Heart left ventricle (tissue), 16 donors: ENCODE data around the gene RAET1E. TPM values are rescaled to one million over a fixed set of nuclear protein-coding genes. Genes with fewer than 3 reads are reported as not detected.
"Not testable (repeated sequence)": the region's sequence is repeated elsewhere in the genome, so short reads cannot be mapped to it uniquely, and the experiment has no call there.

Experiments
- ATAC-seq, 4 donors: fragments of 200-7000 bp; cut with Tn5 transposase; one replicate each; pipeline ENCODE4 v1.9.1; 2020 to 2022; ENCODE audit warnings: moderate library complexity in 4 of 4, mild to moderate bottlenecking in 3 of 4, moderate number of reproducible peaks in 1 of 4
- DNase-seq, 5 donors: peaks; one replicate each; pipeline ENCODE4 v3.0.0-alpha.2; 2020
- H3K27ac ChIP-seq, 12 donors: fragments of 200-600 bp; sonication (generic) in 4 of 12; one replicate each; pipeline versions ENCODE4 v1.5.0 to v1.8.0; 2016 to 2022; ENCODE audit warnings: mild to moderate bottlenecking in 2 of 12
- H3K27me3 ChIP-seq, 9 donors: fragments of 200-600 bp; sonication (generic) in 2 of 9; one replicate each; pipeline versions ENCODE4 v1.5.1 to v1.8.0; 2016 to 2022; ENCODE audit warnings: mild to moderate bottlenecking in 3 of 9
- H3K36me3 ChIP-seq, 9 donors: fragments of 200-600 bp; sonication (generic) in 2 of 9; one replicate each; pipeline versions ENCODE4 v1.5.0 to v1.8.0; 2018 to 2022; ENCODE audit warnings: mild to moderate bottlenecking in 2 of 9
- H3K4me1 ChIP-seq, 12 donors: fragments of 200-600 bp; sonication (generic) in 4 of 12; one replicate each; pipeline versions ENCODE4 v1.5.0 to v1.8.0; 2016 to 2022; ENCODE audit warnings: mild to moderate bottlenecking in 3 of 12
- H3K4me3 ChIP-seq, 12 donors: fragments of 200-600 bp; sonication (generic) in 4 of 12; one replicate each; pipeline versions ENCODE4 v1.5.0 to v1.8.0; 2017 to 2022; ENCODE audit warnings: mild to moderate bottlenecking in 9 of 12, moderate library complexity in 4 of 12
- H3K9me3 ChIP-seq, 12 donors: fragments of 200-600 bp; sonication (generic) in 4 of 12; one replicate each; pipeline versions ENCODE4 v1.5.0 to v1.8.0; 2016 to 2022; ENCODE audit warnings: mild to moderate bottlenecking in 1 of 12
- POLR2A ChIP-seq, 2 donors: fragments of 450-650 bp; IDR thresholded peaks; one replicate each; pipeline ENCODE4 v1.6.1; 2017; ENCODE audit warnings: antibody characterized with exemption in 2 of 2, mild to moderate bottlenecking in 2 of 2, moderate library complexity in 2 of 2
- WGBS, 4 donors: extraction: QIAGEN DNeasy Blood & Tissue Kit in 2 of 4; methylation state at CpG; one replicate each; pipeline versions ENCODE4 v1.1.5 to v1.1.7; 2013 to 2018; 5-methylcytosine and 5-hydroxymethylcytosine counted together
- intact Hi-C, 10 donors: fragments of 100-400 bp; cut with DNase I; formaldehyde crosslinking; loops; one replicate each; pipeline versions ENCODE4 v1.11.1 to v1.14.2; 2022
- polyA plus RNA-seq, 2 donors: library from polyadenylated mRNA; stranded (reverse); fragments of 200-250 nt; gene quantifications; one replicate each; pipeline ENCODE4 v1.2.3, GENCODE V29; 2013
- total RNA-seq, 9 donors: library from RNA; depleted of rRNA in 2 of 9; stranded (reverse); fragments of >200 nt in 2 of 9; fragmentation: NEBNext Ultra II Directional in 3 of 9; extraction: Animal tissue kit (Norgen Biotek cat#: 25700) in 3 of 9; gene quantifications; one replicate each; pipeline versions ENCODE4 v1.1.0 to v1.2.4, GENCODE V29; 2016 to 2023
- TF ChIP-seq, protein P1 (sequence below), 12 donors: fragments of 200-600 bp; sonication (generic) in 4 of 12; IDR thresholded peaks; one replicate each; pipeline versions ENCODE4 v1.5.0 to v1.8.0; 2018 to 2022; ENCODE audit warnings: antibody characterized with exemption in 12 of 12, mild to moderate bottlenecking in 5 of 12
- donor health status: ischemic (EF 13 %, LVEDD 7.1; RV severe dilation, severe dysfunction).
- donor health status: healthy with polysubstance abuse.
- donor health status: DM: no; HTN: yes; CAD: no.
- donor health status: DM: no; HTN: no; CAD: no.
- donor health status: ischemic (EF 25% LVEDD 6.9; RV normal size, moderate dysfunction).
- donor health status: ischemic (EF 25% LVEDD 5.7; RV mildly dilated, moderate dysfunction).
- donor health status: healthy.
- donor health status: DM: yes; HTN: yes; CAD: no.
- donor health status: ischemic (EF 35%, LVEDD 5.7; RV mildly dilated, moderate dysfunction).
- donor health status: nonischemic (EF 11% LVEDD 7.7; RV severe dilation, severe dysfunction).
- donor health status: DM: yes; HTN: yes; CAD: no.
- donor health status: PGD.
- donor health status: ischemic (EF 29% LVEDD 5.4; RV normal size, mild dysfunction).
- donor health status: nonischemic (EF 23%, LVEDD 6.1; RV moderate dilation, normal function).

RAET1E gene
- total and polyA plus RNA-seq, 11 donors: 0.12 to 5.0 (median 0.46) TPM; not detected in 6

DNA sequence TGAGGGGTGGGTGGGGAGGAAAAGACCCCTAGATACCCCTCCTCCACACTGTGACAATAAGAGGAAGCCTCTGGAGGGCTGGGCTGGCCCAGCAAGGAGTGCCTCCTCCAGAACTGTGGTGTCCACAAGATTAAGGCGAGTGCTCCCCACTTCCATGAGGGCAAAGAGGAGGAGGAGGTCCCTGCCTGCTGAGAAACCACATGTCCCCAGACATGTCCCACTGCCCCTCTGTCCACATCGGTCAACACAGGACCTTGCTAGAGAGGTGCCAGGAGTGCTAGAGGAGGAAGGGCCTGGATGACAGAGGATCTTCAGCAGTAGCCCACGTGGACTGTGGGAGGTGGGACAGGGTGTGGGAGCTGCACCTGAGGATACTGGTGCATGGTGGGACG is 21.9 kb upstream of the RAET1E start:
- Histone ChIP-seq H3K4me1 (peaks cover 0 to 19% (median 12%) of the 10 kb centered on the region in 12 donors), H3K27ac (no peak overlapping the region), H3K9me3 (no peaks in the 10 kb centered on the region), H3K4me3 (no peak overlapping the region), H3K36me3 (no peaks in the 10 kb centered on the region), H3K27me3 (peaks cover 0 to 22% (median 0%) of the 10 kb centered on the region in 9 donors)
- no peak for ATAC-seq
- intact Hi-C loops: loop anchor here in 6 of 10 donors (10.0 kb wide), 4 partner anchors 55 to 355 kb away; partner anchors contain the start of genes GINM1 (in 2 of the 6) and LRP11 (in 1 of the 6)
- DNase-seq: no peak
- 84 to 95% (median 90%) methylated on average over 4 of the region's 4 CpGs for WGBS, 4 donors
- TF ChIP-seq, protein P1, sequence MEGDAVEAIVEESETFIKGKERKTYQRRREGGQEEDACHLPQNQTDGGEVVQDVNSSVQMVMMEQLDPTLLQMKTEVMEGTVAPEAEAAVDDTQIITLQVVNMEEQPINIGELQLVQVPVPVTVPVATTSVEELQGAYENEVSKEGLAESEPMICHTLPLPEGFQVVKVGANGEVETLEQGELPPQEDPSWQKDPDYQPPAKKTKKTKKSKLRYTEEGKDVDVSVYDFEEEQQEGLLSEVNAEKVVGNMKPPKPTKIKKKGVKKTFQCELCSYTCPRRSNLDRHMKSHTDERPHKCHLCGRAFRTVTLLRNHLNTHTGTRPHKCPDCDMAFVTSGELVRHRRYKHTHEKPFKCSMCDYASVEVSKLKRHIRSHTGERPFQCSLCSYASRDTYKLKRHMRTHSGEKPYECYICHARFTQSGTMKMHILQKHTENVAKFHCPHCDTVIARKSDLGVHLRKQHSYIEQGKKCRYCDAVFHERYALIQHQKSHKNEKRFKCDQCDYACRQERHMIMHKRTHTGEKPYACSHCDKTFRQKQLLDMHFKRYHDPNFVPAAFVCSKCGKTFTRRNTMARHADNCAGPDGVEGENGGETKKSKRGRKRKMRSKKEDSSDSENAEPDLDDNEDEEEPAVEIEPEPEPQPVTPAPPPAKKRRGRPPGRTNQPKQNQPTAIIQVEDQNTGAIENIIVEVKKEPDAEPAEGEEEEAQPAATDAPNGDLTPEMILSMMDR (IDR thresholded peaks at IDR 0.05): no peak
- no peak for TF ChIP-seq POLR2A (IDR thresholded peaks at IDR 0.05)

GRCh38 chr6:149919126-149919833 is 21.4 kb upstream of the RAET1E start:
- 84 to 91% (median 88%) methylated on average over 10 to 11 of the region's 11 CpGs for WGBS, 4 donors
- H3K27ac ChIP-seq, H3K9me3 ChIP-seq, intact Hi-C loops, ATAC-seq, H3K4me3 ChIP-seq, H3K36me3 ChIP-seq, DNase-seq: not testable (repeated sequence)
- H3K4me1 ChIP-seq: peaks cover 0 to 16% (median 11%) of the 10 kb centered on the region in 12 donors
- peaks cover 0 to 16% (median 0%) of the 10 kb centered on the region in 9 donors for H3K27me3 ChIP-seq

GRCh38 chr6:149918151-149918905 is 20.4 kb upstream of the RAET1E start:
- TF ChIP-seq POLR2A (IDR thresholded peaks at IDR 0.05): no peak
- TF ChIP-seq, protein P1 (IDR thresholded peaks at IDR 0.05): no peak
- intact Hi-C loops: no loop called here
- WGBS, 4 donors: 87 to 94% (median 90%) methylated on average over 6 of the region's 6 CpGs
- Histone ChIP-seq H3K4me3 (no peak overlapping the region), H3K27ac (no peak overlapping the region), H3K9me3 (no peaks in the 10 kb centered on the region), H3K36me3 (no peaks in the 10 kb centered on the region), H3K4me1 (peaks cover 0 to 11% (median 8%) of the 10 kb centered on the region in 12 donors), H3K27me3 (peaks cover 0 to 9% (median 0%) of the 10 kb centered on the region in 9 donors)
- DNase-seq (no peak), ATAC-seq (no peak)

DNA sequence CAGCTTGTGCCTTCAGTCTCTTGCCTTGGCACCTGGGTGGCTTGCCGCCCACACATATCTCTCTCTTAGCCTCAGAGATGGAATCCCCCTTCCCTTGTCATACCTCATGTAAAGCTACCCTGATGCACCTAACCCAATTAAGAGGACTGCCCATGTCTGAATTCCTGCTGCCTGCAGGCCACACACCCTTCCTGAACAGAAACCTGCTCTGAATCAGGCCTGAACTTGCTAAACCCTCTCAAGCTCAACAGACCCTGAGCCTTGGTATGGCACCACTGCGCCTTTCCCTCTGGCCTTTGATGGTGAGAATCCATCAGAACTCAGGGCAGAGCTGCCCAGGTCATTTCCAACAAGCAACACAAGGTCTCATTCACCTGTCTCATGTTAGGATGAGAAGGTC is 19.8 kb upstream of the RAET1E start:
- no peak for ATAC-seq
- intact Hi-C loops: no loop called here
- no peaks in the 10 kb centered on the region for H3K9me3 ChIP-seq
- no peak overlapping the region for H3K4me3 ChIP-seq
- no peaks in the 10 kb centered on the region for H3K36me3 ChIP-seq
- H3K4me1 ChIP-seq: peaks cover 0 to 6% (median 4%) of the 10 kb centered on the region in 12 donors
- 93 to 100% (median 96%) methylated on average over 2 of the region's 2 CpGs for WGBS, 4 donors
- peaks cover 0 to 4% (median 0%) of the 10 kb centered on the region in 9 donors for H3K27me3 ChIP-seq
- H3K27ac ChIP-seq: no peak overlapping the region
- DNase-seq: no peak
- TF ChIP-seq POLR2A (IDR thresholded peaks at IDR 0.05): no peak
- TF ChIP-seq, protein P1 (IDR thresholded peaks at IDR 0.05): no peak
